ENCODE data around the gene STX3. TPM values are rescaled to one million over a fixed set of nuclear protein-coding genes. Genes with fewer than 3 reads are reported as not detected.

Gene STX3
- polyA plus RNA-seq, result 89.2 TPM
- long read RNA-seq, donor 1, transcript STX3-201 (11 exons, 3,299 nt), result major isoform, 6 of 15 reads
- long read RNA-seq, donor 1, partial matches to known transcripts, result 8 of 15 reads
- long read RNA-seq, donor 1, other reads (novel, unspliced or antisense), result 0 of 15 reads
- long read RNA-seq, donor 2, transcript STX3-201 (11 exons, 3,299 nt), result major isoform, 13 of 28 reads
- long read RNA-seq, donor 2, partial matches to known transcripts, result 12 of 28 reads
- long read RNA-seq, donor 2, other reads (novel, unspliced or antisense), result 0 of 28 reads
- long read RNA-seq, donor 3, result 0 reads
- long read RNA-seq, donor 4, partial matches to known transcripts, result 0 of 1 reads
- long read RNA-seq, donor 4, other reads (novel, unspliced or antisense), result 0 of 1 reads
- long read RNA-seq, donor 5, transcript STX3-201 (11 exons, 3,299 nt), result major isoform, 6 of 7 reads
- long read RNA-seq, donor 5, partial matches to known transcripts, result 0 of 7 reads
- long read RNA-seq, donor 5, other reads (novel, unspliced or antisense), result 0 of 7 reads
- long read RNA-seq, donor 6, transcript STX3-201 (11 exons, 3,299 nt), result major isoform, 13 of 30 reads
- long read RNA-seq, donor 6, partial matches to known transcripts, result 13 of 30 reads
- long read RNA-seq, donor 6, other reads (novel, unspliced or antisense), result 0 of 30 reads
- long read RNA-seq, donor 7, partial matches to known transcripts, result 0 of 5 reads
- long read RNA-seq, donor 7, other reads (novel, unspliced or antisense), result 0 of 5 reads
- long read RNA-seq, donor 8, transcript STX3-201 (11 exons, 3,299 nt), result major isoform, 16 of 50 reads
- long read RNA-seq, donor 8, partial matches to known transcripts, result 30 of 50 reads
- long read RNA-seq, donor 8, other reads (novel, unspliced or antisense), result 0 of 50 reads
- long read RNA-seq, donor 9, transcript STX3-201 (11 exons, 3,299 nt), result major isoform, 17 of 34 reads
- long read RNA-seq, donor 9, partial matches to known transcripts, result 14 of 34 reads
- long read RNA-seq, donor 9, other reads (novel, unspliced or antisense), result 0 of 34 reads
- long read RNA-seq, donor 10, transcript STX3-201 (11 exons, 3,299 nt), result major isoform, 22 of 154 reads
- long read RNA-seq, donor 10, partial matches to known transcripts, result 59 of 154 reads
- long read RNA-seq, donor 10, other reads (novel, unspliced or antisense), result 68 of 154 reads
- long read RNA-seq, donor 11, transcript STX3-201 (11 exons, 3,299 nt), result major isoform, 11 of 42 reads
- long read RNA-seq, donor 11, partial matches to known transcripts, result 30 of 42 reads
- long read RNA-seq, donor 11, other reads (novel, unspliced or antisense), result 0 of 42 reads

GRCh38 chr11:59754859-59755700 is at the start of gene STX3:
STX3 (plus strand) TSS chr11:59755376; CDS start chr11:59755606, 230 bp downstream.
- H3K36me3 ChIP-seq (ENCODE audit: control insufficient read depth, insufficient read depth, low read length), result peaks cover 7% of the 10 kb centered on the region
- H3K4me1 ChIP-seq (ENCODE audit: control insufficient read depth, insufficient read depth, low read length), result peaks cover 33% of the 10 kb centered on the region
- H3K27ac ChIP-seq (ENCODE audit: low read length), result peak within 1 kb of the TSS; percentile 92
- no peaks in the 10 kb centered on the region for H3K9me3 ChIP-seq (ENCODE audit: control insufficient read depth, low read depth, low read length)
- WGBS (ENCODE audit: insufficient coverage, low lambda C conversion rate), result no CpG with 5 or more reads among the region's 80 CpGs
- H3K27me3 ChIP-seq (ENCODE audit: control insufficient read depth, insufficient read depth, low read length), result no peaks in the 10 kb centered on the region
- peak; percentile 63 to 90 for DNase-seq
- peak within 1 kb of the TSS; percentile 79 for H3K4me3 ChIP-seq (ENCODE audit: low read length)

GRCh38 chr11:59706518-59707285 is 48.5 kb upstream of the STX3 start:
- no peak overlapping the region for H3K4me3 ChIP-seq (ENCODE audit: low read length)
- H3K27me3 ChIP-seq (ENCODE audit: control insufficient read depth, insufficient read depth, low read length), result no peaks in the 10 kb centered on the region
- H3K27ac ChIP-seq (ENCODE audit: low read length), result peak overlapping the region; percentile 34
- WGBS (ENCODE audit: insufficient coverage, low lambda C conversion rate), result 49% methylated on average over 2 of the region's 5 CpGs
- H3K9me3 ChIP-seq (ENCODE audit: control insufficient read depth, low read depth, low read length), result no peaks in the 10 kb centered on the region
- peaks cover 13% of the 10 kb centered on the region for H3K4me1 ChIP-seq (ENCODE audit: control insufficient read depth, insufficient read depth, low read length)
- H3K36me3 ChIP-seq (ENCODE audit: control insufficient read depth, insufficient read depth, low read length), result no peaks in the 10 kb centered on the region
- peak; percentile 47 to 73 for DNase-seq

GRCh38 chr11:59707371-59707770 is 47.8 kb upstream of the STX3 start:
- no peaks in the 10 kb centered on the region for H3K27me3 ChIP-seq (ENCODE audit: control insufficient read depth, insufficient read depth, low read length)
- peaks cover 13% of the 10 kb centered on the region for H3K4me1 ChIP-seq (ENCODE audit: control insufficient read depth, insufficient read depth, low read length)
- no CpG with 5 or more reads among the region's 1 CpG for WGBS (ENCODE audit: insufficient coverage, low lambda C conversion rate)
- no peak for DNase-seq
- H3K4me3 ChIP-seq (ENCODE audit: low read length), result no peak overlapping the region
- no peaks in the 10 kb centered on the region for H3K9me3 ChIP-seq (ENCODE audit: control insufficient read depth, low read depth, low read length)
- peak overlapping the region; percentile 34 for H3K27ac ChIP-seq (ENCODE audit: low read length)
- H3K36me3 ChIP-seq (ENCODE audit: control insufficient read depth, insufficient read depth, low read length), result no peaks in the 10 kb centered on the region

- Histone ChIP-seq H3K4me3 (ENCODE audit: low read length) (no peak overlapping the region), H3K27ac (ENCODE audit: low read length) (no peak overlapping the region), H3K9me3 (ENCODE audit: control insufficient read depth, low read depth, low read length) (no peaks in the 10 kb centered on the region), H3K27me3 (ENCODE audit: control insufficient read depth, insufficient read depth, low read length) (no peaks in the 10 kb centered on the region), H3K36me3 (ENCODE audit: control insufficient read depth, insufficient read depth, low read length) (no peaks in the 10 kb centered on the region), H3K4me1 (ENCODE audit: control insufficient read depth, insufficient read depth, low read length) (peaks cover 13% of the 10 kb centered on the region)
- WGBS (ENCODE audit: insufficient coverage, low lambda C conversion rate), result no CpG with 5 or more reads among the region's 1 CpG
- no peak for DNase-seq
Observed at GRCh38 chr11:59708537-59708936, 46.6 kb upstream of the STX3 start.

GRCh38 chr11:59710136-59710847 is 44.9 kb upstream of the STX3 start:
- Histone ChIP-seq H3K4me1 (ENCODE audit: control insufficient read depth, insufficient read depth, low read length) (peaks cover 13% of the 10 kb centered on the region), H3K27me3 (ENCODE audit: control insufficient read depth, insufficient read depth, low read length) (no peaks in the 10 kb centered on the region), H3K36me3 (ENCODE audit: control insufficient read depth, insufficient read depth, low read length) (no peaks in the 10 kb centered on the region), H3K4me3 (ENCODE audit: low read length) (no peak overlapping the region), H3K9me3 (ENCODE audit: control insufficient read depth, low read depth, low read length) (no peaks in the 10 kb centered on the region), H3K27ac (ENCODE audit: low read length) (no peak overlapping the region)
- DNase-seq, result no peak
- WGBS (ENCODE audit: insufficient coverage, low lambda C conversion rate), result no CpG with 5 or more reads among the region's 3 CpGs

- Histone ChIP-seq H3K4me3 (ENCODE audit: low read length) (no peak within 1 kb of the TSS), H3K27me3 (ENCODE audit: control insufficient read depth, insufficient read depth, low read length) (no peaks in the 10 kb centered on the region), H3K9me3 (ENCODE audit: control insufficient read depth, low read depth, low read length) (no peaks in the 10 kb centered on the region), H3K4me1 (ENCODE audit: control insufficient read depth, insufficient read depth, low read length) (no peaks in the 10 kb centered on the region), H3K27ac (ENCODE audit: low read length) (no peak within 1 kb of the TSS), H3K36me3 (ENCODE audit: control insufficient read depth, insufficient read depth, low read length) (no peaks in the 10 kb centered on the region)
- no peak for DNase-seq
- no CpG with 5 or more reads among the region's 2 CpGs for WGBS (ENCODE audit: insufficient coverage, low lambda C conversion rate)
Observed at GRCh38 chr11:59713745-59714144, 41.4 kb upstream of the STX3 start, which contains the start of gene OR10V1. OR10V1 (minus strand) TSS chr11:59713845; CDS start chr11:59713845, 0 bp downstream.

GRCh38 chr11:59716051-59716450 is 39.1 kb upstream of the STX3 start:
- 100% methylated on average over 2 of the region's 3 CpGs for WGBS (ENCODE audit: insufficient coverage, low lambda C conversion rate)
- no peaks in the 10 kb centered on the region for H3K4me1 ChIP-seq (ENCODE audit: control insufficient read depth, insufficient read depth, low read length)

GRCh38 chr11:59719556-59719955 is 35.6 kb upstream of the STX3 start:
- 100% methylated on average over 1 of the region's 2 CpGs for WGBS (ENCODE audit: insufficient coverage, low lambda C conversion rate)
- DNase-seq, result no peak
- H3K4me3 ChIP-seq (ENCODE audit: low read length), result no peak overlapping the region
- no peaks in the 10 kb centered on the region for H3K9me3 ChIP-seq (ENCODE audit: control insufficient read depth, low read depth, low read length)
- H3K27ac ChIP-seq (ENCODE audit: low read length), result no peak overlapping the region
- no peaks in the 10 kb centered on the region for H3K4me1 ChIP-seq (ENCODE audit: control insufficient read depth, insufficient read depth, low read length)
- H3K36me3 ChIP-seq (ENCODE audit: control insufficient read depth, insufficient read depth, low read length), result no peaks in the 10 kb centered on the region
- H3K27me3 ChIP-seq (ENCODE audit: control insufficient read depth, insufficient read depth, low read length), result no peaks in the 10 kb centered on the region

More at GRCh38 chr11:59716051-59716450, 39.1 kb upstream of the STX3 start:
- no peaks in the 10 kb centered on the region for H3K27me3 ChIP-seq (ENCODE audit: control insufficient read depth, insufficient read depth, low read length)
- H3K27ac ChIP-seq (ENCODE audit: low read length), result no peak overlapping the region
- no peaks in the 10 kb centered on the region for H3K9me3 ChIP-seq (ENCODE audit: control insufficient read depth, low read depth, low read length)
- H3K36me3 ChIP-seq (ENCODE audit: control insufficient read depth, insufficient read depth, low read length), result no peaks in the 10 kb centered on the region
- no peak for DNase-seq
- H3K4me3 ChIP-seq (ENCODE audit: low read length), result no peak overlapping the region
